Measurements from ENCODE around the gene SEZ6L. TPM values are rescaled to one million over a fixed set of nuclear protein-coding genes. Genes with fewer than 3 reads are reported as not detected.

Gene SEZ6L
- total and polyA plus RNA-seq, 12 donors, result 0.17 to 16.3 (median 3.9) TPM; not detected in 1

DNA sequence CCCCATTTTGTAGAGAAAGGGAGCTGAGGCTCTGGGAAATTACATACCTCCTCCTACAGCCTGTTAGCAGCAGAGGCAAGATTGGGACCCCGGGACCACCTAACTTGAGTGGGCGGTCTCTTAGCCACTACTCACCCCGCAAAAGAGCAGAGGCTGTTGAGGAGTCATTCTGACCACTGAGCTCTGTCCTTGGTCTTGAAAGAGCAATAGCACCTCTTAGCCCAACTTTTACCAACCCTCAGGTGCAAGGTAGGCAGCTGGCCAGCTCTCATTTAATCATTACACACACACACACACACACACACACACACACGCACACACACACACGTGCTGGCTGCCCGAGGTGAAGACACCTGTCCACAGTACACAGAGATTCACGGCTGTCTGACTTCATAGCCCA, 144.0 kb downstream of the SEZ6L start:
- Histone ChIP-seq H3K27ac (no peak overlapping the region), H3K9me3 (replicated peaks in 1 of 3) (no peaks in the 10 kb centered on the region), H3K36me3 (replicated peaks in 1 of 2) (no peaks in the 10 kb centered on the region), H3K4me1 (replicated peaks in 1 of 2) (no peaks in the 10 kb centered on the region), H3K27me3 (no peaks in the 10 kb centered on the region), H3K4me3 (no peak overlapping the region)
- no peak for DNase-seq
- 45 to 70% (median 53%) methylated on average over 4 to 7 of the region's 7 CpGs for WGBS, 4 donors
- TF ChIP-seq, protein P1, sequence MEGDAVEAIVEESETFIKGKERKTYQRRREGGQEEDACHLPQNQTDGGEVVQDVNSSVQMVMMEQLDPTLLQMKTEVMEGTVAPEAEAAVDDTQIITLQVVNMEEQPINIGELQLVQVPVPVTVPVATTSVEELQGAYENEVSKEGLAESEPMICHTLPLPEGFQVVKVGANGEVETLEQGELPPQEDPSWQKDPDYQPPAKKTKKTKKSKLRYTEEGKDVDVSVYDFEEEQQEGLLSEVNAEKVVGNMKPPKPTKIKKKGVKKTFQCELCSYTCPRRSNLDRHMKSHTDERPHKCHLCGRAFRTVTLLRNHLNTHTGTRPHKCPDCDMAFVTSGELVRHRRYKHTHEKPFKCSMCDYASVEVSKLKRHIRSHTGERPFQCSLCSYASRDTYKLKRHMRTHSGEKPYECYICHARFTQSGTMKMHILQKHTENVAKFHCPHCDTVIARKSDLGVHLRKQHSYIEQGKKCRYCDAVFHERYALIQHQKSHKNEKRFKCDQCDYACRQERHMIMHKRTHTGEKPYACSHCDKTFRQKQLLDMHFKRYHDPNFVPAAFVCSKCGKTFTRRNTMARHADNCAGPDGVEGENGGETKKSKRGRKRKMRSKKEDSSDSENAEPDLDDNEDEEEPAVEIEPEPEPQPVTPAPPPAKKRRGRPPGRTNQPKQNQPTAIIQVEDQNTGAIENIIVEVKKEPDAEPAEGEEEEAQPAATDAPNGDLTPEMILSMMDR (IDR thresholded peaks at IDR 0.05), result no peak
- TF ChIP-seq POLR2A (IDR thresholded peaks at IDR 0.05), result no peak
- intact Hi-C loops (cut with DNase I), result no loop called here

DNA sequence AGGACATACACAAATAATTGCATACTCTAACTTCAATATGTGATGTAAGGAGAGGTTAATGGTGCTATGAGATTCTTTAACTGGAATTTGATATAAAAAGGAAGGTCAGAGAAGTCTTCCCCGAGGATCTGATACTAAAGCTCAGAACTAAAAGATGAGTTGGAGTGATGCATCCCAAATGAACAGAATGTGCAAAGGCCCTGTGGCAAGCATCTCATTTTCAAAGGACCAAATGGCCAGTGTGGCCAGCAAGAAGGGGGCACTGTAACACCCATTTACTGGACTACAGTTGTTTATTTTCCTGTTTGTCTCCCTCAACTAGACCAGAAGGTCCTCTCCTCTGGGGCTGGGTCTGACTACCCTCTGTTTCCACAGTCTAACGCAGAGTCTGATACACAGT, 144.9 kb downstream of the SEZ6L start:
- 79 to 86% (median 81%) methylated on average over 2 of the region's 2 CpGs for WGBS, 4 donors
- intact Hi-C loops (cut with DNase I), result no loop called here
- TF ChIP-seq POLR2A (IDR thresholded peaks at IDR 0.05), result no peak
- TF ChIP-seq, protein P1 (IDR thresholded peaks at IDR 0.05), result no peak
- no peak overlapping the region for H3K4me3 ChIP-seq
- H3K27me3 ChIP-seq, result no peaks in the 10 kb centered on the region
- no peaks in the 10 kb centered on the region for H3K36me3 ChIP-seq (replicated peaks in 1 of 2)
- H3K27ac ChIP-seq, result no peak overlapping the region
- no peaks in the 10 kb centered on the region for H3K4me1 ChIP-seq (replicated peaks in 1 of 2)
- no peaks in the 10 kb centered on the region for H3K9me3 ChIP-seq (replicated peaks in 1 of 3)
- DNase-seq, result no peak

DNA sequence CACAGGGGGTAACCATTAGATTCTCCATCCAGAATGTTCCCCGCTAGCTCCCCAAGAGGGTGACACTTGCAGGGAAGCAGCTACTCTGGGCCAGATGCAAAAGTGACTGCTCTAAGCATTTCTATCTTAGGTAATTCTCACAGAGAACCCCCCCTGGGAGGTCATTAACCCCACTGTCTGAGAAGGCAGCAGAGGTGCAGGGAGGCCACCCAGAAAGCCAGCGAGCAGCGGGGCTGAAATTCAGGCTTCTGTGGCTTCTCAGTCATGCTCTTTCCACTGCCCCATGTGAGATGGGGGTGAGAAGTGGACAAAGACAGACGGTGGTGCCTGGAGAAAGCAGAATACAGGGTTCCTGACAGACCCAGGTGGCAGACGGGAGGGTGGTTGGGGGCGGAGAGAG, 145.4 kb downstream of the SEZ6L start:
- TF ChIP-seq, protein P1 (IDR thresholded peaks at IDR 0.05), result no peak
- no peak for TF ChIP-seq POLR2A (IDR thresholded peaks at IDR 0.05)
- no peaks in the 10 kb centered on the region for H3K27me3 ChIP-seq
- intact Hi-C loops (cut with DNase I), result no loop called here
- WGBS, 4 donors, result 41 to 50% (median 48%) methylated on average over 6 of the region's 6 CpGs
- H3K27ac ChIP-seq, result no peak overlapping the region
- H3K4me3 ChIP-seq, result no peak overlapping the region
- DNase-seq, result no peak
- H3K36me3 ChIP-seq (replicated peaks in 1 of 2), result no peaks in the 10 kb centered on the region
- no peaks in the 10 kb centered on the region for H3K4me1 ChIP-seq (replicated peaks in 1 of 2)
- no peaks in the 10 kb centered on the region for H3K9me3 ChIP-seq (replicated peaks in 1 of 3)

DNA sequence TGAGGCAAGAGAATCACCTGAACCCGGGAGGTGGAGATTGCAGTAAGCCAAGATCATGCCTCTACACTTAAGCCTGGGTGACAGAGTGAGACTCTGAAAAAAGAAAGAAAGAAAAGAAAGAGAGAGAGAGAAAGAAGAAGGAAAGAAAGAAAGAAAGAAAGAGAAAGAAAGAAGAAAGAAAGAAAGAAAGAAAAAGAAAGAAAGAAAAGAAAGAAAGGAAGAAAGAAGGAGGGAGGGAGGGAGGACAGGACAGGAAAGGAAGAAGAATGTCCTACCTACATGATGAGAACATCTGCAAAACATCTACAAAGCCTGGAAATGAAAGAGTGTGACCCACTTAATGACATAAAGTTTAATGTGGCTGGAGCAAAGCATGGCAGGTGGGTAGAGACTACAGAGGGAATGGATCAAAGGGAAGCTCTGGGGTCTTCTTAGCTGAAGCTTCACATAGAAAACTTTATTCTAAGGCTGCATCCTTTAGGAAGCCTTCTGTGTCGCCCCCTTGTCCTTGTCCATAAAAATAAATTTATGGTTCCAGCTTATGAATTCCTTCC, 147.5 kb downstream of the SEZ6L start:
- Histone ChIP-seq H3K36me3 (replicated peaks in 1 of 2) (no peaks in the 10 kb centered on the region), H3K9me3 (replicated peaks in 1 of 3) (no peaks in the 10 kb centered on the region), H3K4me1 (replicated peaks in 1 of 2) (no peaks in the 10 kb centered on the region), H3K4me3 (no peak overlapping the region), H3K27ac (no peak overlapping the region), H3K27me3 (no peaks in the 10 kb centered on the region)
- TF ChIP-seq, protein P1 (IDR thresholded peaks at IDR 0.05), result no peak
- TF ChIP-seq POLR2A (IDR thresholded peaks at IDR 0.05), result no peak
- intact Hi-C loops (cut with DNase I), result no loop called here
- DNase-seq, result no peak
- WGBS, 4 donors, result 66 to 76% (median 69%) methylated on average over 2 of the region's 2 CpGs

Data from adrenal gland (tissue), 12 donors.